ENCODE results near the gene SDE2. TPM values are rescaled to one million over a fixed set of nuclear protein-coding genes. Genes with fewer than 3 reads are reported as not detected.
"Not testable (repeated sequence)": the region's sequence is repeated elsewhere in the genome, so short reads cannot be mapped to it uniquely, and the experiment has no call there.

Gene SDE2
- polyA plus RNA-seq, 12 donors = 11.8 to 17.0 (median 15.0) TPM; not detected in 1

DNA sequence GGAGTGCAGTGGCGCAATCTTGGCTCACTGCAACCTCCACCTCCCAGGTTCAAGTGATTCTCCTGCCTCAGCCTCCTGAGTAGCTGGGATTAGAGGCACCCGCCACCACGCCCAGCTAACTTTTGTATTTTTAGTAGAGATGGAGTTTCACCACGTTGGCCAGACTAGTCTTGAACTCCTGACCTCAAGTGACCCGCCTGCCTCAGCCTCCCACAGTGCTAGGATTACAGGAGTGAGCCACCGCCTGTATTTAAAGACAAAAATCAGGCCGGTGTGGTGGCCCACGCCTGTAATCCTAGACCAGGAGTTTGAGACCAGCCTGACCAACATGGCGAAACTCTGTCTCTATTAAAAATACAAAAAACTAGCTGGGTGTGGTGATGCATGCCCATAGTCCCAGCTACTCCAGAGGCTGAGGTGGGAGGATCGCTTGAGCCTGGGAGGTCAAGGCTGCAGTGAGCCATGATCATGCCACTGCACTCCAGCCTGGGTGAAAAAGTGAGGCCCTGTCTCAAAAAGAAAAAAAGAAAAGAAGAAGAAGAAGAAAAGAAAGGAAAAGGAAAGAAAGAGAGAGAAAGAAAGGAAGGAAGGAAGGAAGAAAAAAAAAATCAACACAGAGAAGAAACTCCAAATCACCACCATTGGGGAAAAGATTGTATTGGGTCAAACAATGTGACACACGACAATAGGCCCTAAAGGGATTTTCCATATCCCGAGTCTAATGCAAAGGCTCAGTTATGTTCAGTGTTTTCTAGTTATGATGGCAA is 8.2 kb upstream of the SDE2 start:
- DNase-seq = not testable (repeated sequence)

GRCh38 chr1:226006686-226007085 is 7.5 kb upstream of the SDE2 start:
- DNase-seq = no peak

GRCh38 chr1:226004396-226004795 is 5.3 kb upstream of the SDE2 start:
- no peak for DNase-seq

DNA sequence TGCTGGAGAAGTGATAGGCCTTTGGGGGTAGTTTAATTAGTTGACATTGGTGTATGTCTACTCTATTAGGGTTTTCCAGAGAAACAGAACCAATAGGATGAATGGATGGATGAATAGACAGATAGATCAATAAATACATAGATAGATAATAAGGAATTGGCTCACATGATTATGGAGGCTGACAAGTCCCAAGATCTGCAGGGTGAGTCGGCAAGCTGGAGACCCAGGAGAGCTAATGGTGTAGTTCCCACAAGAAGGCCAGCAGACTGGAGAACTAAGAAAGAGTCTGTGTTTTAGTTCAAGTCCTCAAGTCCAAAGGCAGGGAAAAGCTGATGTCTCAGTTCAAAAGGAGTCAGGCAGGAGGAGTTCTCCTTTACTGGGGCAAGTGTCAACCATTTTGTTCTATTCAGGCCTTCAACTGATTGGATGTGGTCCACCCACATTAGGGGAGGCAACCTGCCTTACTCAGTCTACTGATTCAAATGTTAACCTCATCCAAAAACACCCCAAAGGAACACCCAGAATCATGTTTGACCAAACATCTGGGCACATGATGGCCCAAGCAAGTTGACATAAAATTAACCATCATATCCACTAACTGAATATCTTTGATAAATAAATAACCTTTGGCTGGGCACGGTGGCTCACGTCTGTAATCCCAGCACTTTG is 4.5 kb upstream of the SDE2 start:
- no peak for DNase-seq

GRCh38 chr1:226002667-226003501 is 3.7 kb upstream of the SDE2 start:
- peak; percentile 22 for DNase-seq

DNA sequence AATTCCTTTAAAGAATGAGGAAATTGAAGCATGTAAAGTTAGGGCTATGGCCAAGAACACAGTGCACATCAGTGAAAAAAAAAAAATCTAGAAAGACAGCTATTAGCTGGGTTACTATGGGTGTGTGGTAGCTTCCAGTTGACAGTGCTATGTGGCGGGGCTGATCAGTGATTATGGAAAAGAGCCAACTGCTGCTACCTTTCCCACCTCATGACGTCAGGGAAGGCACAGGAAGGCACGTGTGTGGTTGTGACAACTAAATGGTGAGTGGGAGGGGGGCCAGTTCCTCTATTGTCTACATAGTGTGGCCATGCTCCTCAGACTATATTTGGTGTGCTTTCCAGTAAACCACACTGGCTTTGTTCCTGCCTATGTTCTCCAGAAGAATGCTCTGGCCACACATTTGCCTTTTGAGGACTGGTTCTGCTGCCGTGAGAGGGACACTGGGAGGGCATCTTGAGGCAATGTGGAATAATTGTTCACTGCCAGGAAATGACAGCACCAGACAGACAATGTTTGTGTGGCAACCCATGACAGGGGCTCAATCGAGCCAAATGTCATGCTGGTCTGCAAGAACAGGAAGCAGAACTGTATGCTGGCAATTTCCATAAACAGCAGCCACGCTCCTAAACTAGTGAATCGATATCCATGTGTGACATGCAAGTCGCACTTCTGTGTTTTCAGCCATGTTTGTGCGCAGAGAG is 3.0 kb upstream of the SDE2 start:
- peak; percentile 49 for DNase-seq

GRCh38 chr1:226001088-226001487 is 1.9 kb upstream of the SDE2 start:
- DNase-seq = no peak

- not testable (repeated sequence) for DNase-seq
Measured at GRCh38 chr1:226000493-226001081, 1.4 kb upstream of the SDE2 start.

- no peak for DNase-seq
Measured at GRCh38 chr1:225999912-226000337, 782 bp upstream of the SDE2 start.

GRCh38 chr1:225998560-225999226 is 450 bp downstream of the SDE2 start:
- DNase-seq = peak; percentile 29

- DNase-seq = no peak
Measured at GRCh38 chr1:225996946-225997545, 2.1 kb downstream of the SDE2 start.

DNA sequence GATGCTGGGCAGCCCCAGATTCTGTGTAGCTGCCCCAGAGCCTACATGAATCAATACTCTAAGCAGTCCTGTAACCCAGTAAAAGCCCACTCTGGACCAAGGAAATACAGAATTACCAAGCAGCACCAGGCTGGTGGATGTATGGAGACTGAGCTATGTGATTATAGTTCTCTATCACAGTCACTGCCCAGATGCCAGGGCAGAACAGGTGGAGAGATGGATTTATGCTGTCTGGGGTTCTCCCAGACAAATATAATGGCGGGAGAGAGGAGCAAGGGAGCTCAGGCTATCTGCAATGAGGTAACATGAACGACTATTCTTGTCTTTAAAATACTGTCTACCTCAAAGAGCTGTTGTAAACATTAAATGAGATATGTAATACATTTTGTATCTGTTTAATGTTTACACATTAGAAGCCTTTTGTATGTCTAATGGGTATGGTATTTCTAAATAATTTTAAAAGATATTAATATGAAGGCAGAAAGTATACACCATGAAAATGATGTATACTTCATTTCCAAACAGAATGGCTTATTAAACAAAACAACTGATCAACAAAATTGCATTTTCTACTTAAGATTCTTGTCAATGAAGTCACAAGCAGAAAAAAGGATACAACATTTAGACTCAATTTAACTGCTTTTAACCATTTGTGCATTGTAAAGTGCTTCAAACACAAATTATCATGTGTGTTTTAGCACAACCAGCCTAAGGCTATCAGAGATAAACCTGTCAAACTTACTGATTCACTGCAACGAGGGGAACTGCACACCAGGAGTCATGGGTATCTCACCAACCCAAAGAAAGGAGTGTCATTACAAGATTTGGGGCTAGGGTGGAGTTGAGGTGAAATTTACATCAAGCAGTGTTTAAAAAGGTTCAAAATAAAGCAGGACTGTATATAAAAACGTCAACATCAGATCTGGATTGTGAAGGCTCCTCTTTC is 3.0 kb downstream of the SDE2 start:
- DNase-seq = no peak

DNA sequence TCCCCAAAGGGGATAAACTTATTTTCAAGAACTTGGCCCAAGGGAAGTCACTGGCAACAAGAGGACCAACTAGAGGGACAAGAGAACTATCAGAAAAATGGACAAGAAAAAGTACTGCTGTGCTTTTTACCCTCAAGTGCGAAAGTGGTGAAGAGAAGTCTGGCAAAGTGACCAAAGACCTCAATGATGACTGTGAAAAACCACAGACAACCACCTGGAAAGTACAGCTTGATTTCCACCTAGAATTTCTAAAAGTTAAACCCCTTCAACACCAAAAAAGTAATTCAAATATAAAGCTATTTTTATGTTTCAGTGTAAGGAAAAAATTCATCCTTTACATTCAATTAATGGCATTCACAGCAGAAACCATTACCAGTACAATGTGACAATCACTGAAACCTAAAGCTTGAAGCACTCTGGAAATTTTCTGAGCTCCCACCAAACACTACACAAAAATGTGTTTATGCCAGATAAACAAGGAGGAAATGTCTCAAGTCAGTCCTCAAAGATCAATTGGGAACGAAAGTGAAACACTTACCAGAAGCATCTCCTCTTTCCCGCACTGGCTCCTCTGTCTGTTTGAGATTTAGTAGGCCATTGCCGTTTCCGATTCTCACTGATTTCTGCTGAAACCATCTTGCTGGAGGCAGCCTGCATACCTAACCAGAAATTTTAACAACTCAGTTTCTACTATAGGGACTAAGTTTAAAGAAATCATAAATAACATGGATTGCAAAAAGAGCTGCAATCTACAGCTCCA is 8.3 kb downstream of the SDE2 start:
- DNase-seq = no peak

DNA sequence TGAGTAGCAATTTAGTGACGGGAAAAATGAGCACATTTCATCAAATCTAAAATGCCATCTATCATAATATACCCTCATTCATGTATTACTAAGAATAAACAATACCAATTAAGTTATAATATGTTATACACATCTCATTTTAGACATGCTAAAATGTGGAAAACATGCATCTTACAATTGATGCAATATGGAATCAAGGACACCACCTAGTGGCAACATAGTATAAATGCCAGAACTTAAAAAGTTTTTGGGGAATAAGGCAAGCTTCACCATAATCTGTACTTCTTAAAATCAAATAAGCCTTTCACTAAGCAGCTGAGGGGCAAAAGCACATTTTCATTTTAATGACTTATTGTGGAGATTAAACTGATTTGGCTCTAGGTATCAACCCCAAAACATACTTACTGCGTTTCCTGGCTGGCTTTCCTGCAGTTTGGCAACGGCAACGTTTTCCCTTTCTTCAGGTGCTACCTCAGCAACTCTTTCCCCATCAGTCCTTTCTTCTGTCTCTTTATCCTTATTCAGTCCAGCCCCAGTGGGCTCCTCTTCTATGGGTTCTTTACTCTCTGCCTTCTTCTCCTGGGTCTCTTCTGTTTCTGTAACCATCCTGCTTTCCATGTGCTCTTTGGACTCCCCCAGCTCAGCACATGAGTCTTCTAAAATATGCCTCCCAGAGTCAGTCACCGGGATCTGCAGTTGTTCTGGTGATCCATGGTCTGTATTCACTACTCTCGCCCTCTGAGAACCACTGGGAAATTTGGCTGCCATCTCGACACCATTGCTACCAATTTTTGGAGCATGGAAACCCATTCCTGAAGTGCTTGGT is 11.4 kb downstream of the SDE2 start:
- peak; percentile 35 for DNase-seq

- DNase-seq = no peak
Measured at GRCh38 chr1:225981714-225982113, 17.4 kb downstream of the SDE2 start.

GRCh38 chr1:225980005-225980836 is 18.9 kb downstream of the SDE2 start:
- DNase-seq = no peak

DNA sequence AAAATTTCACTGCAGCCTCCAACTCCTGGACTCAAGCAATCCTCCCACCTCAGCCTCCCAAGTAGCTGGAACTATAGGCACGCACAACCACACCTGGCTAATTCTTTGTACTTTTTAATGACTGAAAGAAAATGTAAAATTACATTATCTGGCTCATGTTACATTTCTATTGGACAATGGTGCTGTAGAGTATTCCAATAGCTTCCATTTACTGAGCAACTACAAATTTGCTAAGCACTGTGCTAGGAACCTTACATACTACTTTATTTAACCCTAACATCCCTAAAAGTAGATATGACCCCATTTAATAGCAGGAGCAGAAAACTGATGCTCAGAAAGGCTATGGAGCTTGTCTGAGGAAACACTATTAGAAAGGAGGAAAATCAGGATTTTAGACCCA is 19.7 kb downstream of the SDE2 start:
- DNase-seq = no peak
